Measurements from ENCODE around the gene GPR17. TPM values are rescaled to one million over a fixed set of nuclear protein-coding genes. Genes with fewer than 3 reads are reported as not detected.

The GPR17 gene
- total RNA-seq, 1 donor from 2014 or later: 0.18 TPM

DNA sequence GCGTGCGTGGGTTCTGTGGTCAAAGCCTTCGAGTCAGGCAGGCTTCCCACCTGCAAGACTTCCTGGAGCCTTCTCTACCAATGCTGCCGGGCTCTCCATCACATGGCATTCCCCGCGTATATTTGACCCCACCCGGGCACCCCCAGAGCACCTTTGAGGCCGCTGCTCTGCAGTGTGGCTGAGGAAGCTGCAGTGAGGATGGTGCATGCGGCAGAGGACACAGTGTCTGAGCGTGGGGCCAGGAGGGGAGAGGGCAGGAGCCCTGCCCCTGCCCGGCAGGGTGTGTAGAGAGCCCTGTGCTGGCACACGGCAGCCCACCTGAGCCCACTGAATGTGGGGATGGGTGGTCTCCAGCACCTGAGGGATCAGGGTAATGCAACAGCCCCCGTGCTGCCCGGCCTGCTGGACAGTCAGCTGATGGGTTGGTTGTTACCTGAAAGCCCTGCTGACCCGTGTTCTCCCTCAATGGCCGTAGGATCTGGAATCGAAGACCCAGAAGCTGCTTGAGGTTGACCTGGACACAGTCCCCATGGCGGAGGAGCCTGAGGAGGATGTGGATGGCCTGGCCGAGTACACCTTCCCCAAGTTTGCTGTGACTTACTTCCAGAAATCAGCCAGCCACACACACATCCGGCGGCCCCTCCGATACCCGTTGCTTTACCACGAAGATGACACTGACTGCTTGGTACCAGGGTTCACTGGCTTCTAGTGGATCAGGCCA, 36.8 kb upstream of the GPR17 start:
- H3K4me2 ChIP-seq (ENCODE audit: low read length): no peak overlapping the region
- H3K4me1 Mint-ChIP-seq (ENCODE audit: low read depth, unreplicated experiment): peaks cover 5% of the 10 kb centered on the region
- no peak overlapping the region for H3K9ac ChIP-seq (ENCODE audit: low read length)
- DNase-seq (ENCODE audit: low read depth) (no peak), FAIRE-seq (no peak)
- H3K27ac Mint-ChIP-seq (ENCODE audit: unreplicated experiment): no peak overlapping the region
- H2AFZ ChIP-seq (ENCODE audit: low read depth, low read length): no peak overlapping the region
- H3K9me3 ChIP-seq (ENCODE audit: insufficient read depth, low read depth, low read length): peaks cover 9% of the 10 kb centered on the region
- TF ChIP-seq EZH2 (IDR thresholded peaks at IDR 0.05; ENCODE audit: insufficient read depth, low read length): no peak
- TF ChIP-seq, protein P1, sequence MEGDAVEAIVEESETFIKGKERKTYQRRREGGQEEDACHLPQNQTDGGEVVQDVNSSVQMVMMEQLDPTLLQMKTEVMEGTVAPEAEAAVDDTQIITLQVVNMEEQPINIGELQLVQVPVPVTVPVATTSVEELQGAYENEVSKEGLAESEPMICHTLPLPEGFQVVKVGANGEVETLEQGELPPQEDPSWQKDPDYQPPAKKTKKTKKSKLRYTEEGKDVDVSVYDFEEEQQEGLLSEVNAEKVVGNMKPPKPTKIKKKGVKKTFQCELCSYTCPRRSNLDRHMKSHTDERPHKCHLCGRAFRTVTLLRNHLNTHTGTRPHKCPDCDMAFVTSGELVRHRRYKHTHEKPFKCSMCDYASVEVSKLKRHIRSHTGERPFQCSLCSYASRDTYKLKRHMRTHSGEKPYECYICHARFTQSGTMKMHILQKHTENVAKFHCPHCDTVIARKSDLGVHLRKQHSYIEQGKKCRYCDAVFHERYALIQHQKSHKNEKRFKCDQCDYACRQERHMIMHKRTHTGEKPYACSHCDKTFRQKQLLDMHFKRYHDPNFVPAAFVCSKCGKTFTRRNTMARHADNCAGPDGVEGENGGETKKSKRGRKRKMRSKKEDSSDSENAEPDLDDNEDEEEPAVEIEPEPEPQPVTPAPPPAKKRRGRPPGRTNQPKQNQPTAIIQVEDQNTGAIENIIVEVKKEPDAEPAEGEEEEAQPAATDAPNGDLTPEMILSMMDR (IDR thresholded peaks at IDR 0.05; ENCODE audit: insufficient read depth, low read depth, low read length): no peak
- no peaks in the 10 kb centered on the region for H3K79me2 ChIP-seq (ENCODE audit: insufficient read depth, low read length)
- peaks cover 20% of the 10 kb centered on the region for H3K27me3 Mint-ChIP-seq (ENCODE audit: low read depth, unreplicated experiment)
- H4K20me1 ChIP-seq (ENCODE audit: insufficient read depth, low read length): no peaks in the 10 kb centered on the region
- H3K36me3 Mint-ChIP-seq (ENCODE audit: low read depth, unreplicated experiment): peaks cover 3% of the 10 kb centered on the region
- H3K27me3 ChIP-seq (ENCODE audit: insufficient read depth, low read length): no peaks in the 10 kb centered on the region
- no peak overlapping the region for H3K27ac ChIP-seq (ENCODE audit: low read depth, low read length)
- no peaks in the 10 kb centered on the region for H3K36me3 ChIP-seq (ENCODE audit: insufficient read depth, low read length)
- H3K9me3 Mint-ChIP-seq (ENCODE audit: unreplicated experiment): peaks cover 27% of the 10 kb centered on the region
- H3K4me3 Mint-ChIP-seq (ENCODE audit: unreplicated experiment): no peak overlapping the region
- no peaks in the 10 kb centered on the region for H3K4me1 ChIP-seq (ENCODE audit: insufficient read depth, low read length)
- no peak overlapping the region for H3K4me3 ChIP-seq (ENCODE audit: insufficient read depth, low read depth, low read length)

DNA sequence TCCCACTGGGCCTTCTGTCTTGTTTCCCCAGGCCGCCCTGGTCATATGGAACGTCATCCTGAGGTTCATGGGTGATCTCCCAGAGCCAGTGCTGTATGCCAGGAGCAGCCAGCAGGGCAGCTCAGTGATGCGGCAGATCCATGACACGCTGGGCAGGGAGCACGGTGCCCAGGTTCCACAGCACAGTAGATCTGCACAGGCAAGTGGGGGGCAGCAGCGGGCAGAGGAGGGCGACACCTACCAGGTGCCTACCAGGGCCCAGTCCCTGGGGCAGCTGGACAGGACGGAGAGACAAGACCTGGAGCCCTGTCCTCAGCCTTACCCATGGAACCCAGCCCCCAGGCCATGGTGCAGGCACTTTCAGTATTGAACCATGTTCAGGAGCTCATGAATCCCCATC, 36.1 kb upstream of the GPR17 start:
- no peaks in the 10 kb centered on the region for H3K36me3 ChIP-seq (ENCODE audit: insufficient read depth, low read length)
- Mint-ChIP-seq H3K4me1 (ENCODE audit: low read depth, unreplicated experiment) (peaks cover 9% of the 10 kb centered on the region), H3K27me3 (ENCODE audit: low read depth, unreplicated experiment) (peaks cover 20% of the 10 kb centered on the region), H3K36me3 (ENCODE audit: low read depth, unreplicated experiment) (peaks cover 4% of the 10 kb centered on the region), H3K9me3 (ENCODE audit: unreplicated experiment) (peaks cover 21% of the 10 kb centered on the region), H3K4me3 (ENCODE audit: unreplicated experiment) (no peak overlapping the region), H3K27ac (ENCODE audit: unreplicated experiment) (no peak overlapping the region)
- H3K27me3 ChIP-seq (ENCODE audit: insufficient read depth, low read length): no peaks in the 10 kb centered on the region
- H3K79me2 ChIP-seq (ENCODE audit: insufficient read depth, low read length): no peaks in the 10 kb centered on the region
- peaks cover 9% of the 10 kb centered on the region for H3K9me3 ChIP-seq (ENCODE audit: insufficient read depth, low read depth, low read length)
- TF ChIP-seq, protein P1 (IDR thresholded peaks at IDR 0.05; ENCODE audit: insufficient read depth, low read depth, low read length): no peak
- TF ChIP-seq EZH2 (IDR thresholded peaks at IDR 0.05; ENCODE audit: insufficient read depth, low read length): no peak
- H3K4me3 ChIP-seq (ENCODE audit: insufficient read depth, low read depth, low read length): no peak overlapping the region
- H2AFZ ChIP-seq (ENCODE audit: low read depth, low read length): no peak overlapping the region
- no peaks in the 10 kb centered on the region for H3K4me1 ChIP-seq (ENCODE audit: insufficient read depth, low read length)
- no peak overlapping the region for H3K27ac ChIP-seq (ENCODE audit: low read depth, low read length)
- no peaks in the 10 kb centered on the region for H4K20me1 ChIP-seq (ENCODE audit: insufficient read depth, low read length)
- H3K9ac ChIP-seq (ENCODE audit: low read length): no peak overlapping the region
- no peak overlapping the region for H3K4me2 ChIP-seq (ENCODE audit: low read length)
- DNase-seq (ENCODE audit: low read depth) (no peak), FAIRE-seq (no peak)

DNA sequence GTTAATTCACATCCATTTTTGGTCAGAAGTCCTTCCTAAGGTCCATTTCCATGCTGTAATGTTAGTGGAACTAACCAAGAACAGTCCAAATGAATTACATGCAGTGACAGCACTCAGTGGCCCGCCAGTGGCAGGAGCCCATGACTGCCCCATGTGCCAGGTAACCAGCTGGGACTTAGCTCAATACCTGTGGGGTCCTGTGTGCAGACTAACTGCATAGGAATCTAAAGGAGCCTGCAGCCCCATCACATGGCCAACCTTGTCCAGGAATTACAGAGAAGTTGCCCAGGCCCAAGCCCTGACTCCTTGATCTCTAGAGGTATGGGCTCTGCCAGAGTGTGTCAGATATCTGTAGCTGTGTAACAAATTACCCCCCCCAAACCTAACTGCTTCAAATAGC, 35.4 kb upstream of the GPR17 start:
- Mint-ChIP-seq H3K4me1 (ENCODE audit: low read depth, unreplicated experiment) (peaks cover 12% of the 10 kb centered on the region), H3K27ac (ENCODE audit: unreplicated experiment) (no peak overlapping the region), H3K4me3 (ENCODE audit: unreplicated experiment) (no peak overlapping the region), H3K27me3 (ENCODE audit: low read depth, unreplicated experiment) (peaks cover 20% of the 10 kb centered on the region), H3K9me3 (ENCODE audit: unreplicated experiment) (peaks cover 21% of the 10 kb centered on the region), H3K36me3 (ENCODE audit: low read depth, unreplicated experiment) (peaks cover 2% of the 10 kb centered on the region)
- H3K36me3 ChIP-seq (ENCODE audit: insufficient read depth, low read length): no peaks in the 10 kb centered on the region
- TF ChIP-seq, protein P1 (IDR thresholded peaks at IDR 0.05; ENCODE audit: insufficient read depth, low read depth, low read length): no peak
- TF ChIP-seq EZH2 (IDR thresholded peaks at IDR 0.05; ENCODE audit: insufficient read depth, low read length): no peak
- H3K4me3 ChIP-seq (ENCODE audit: insufficient read depth, low read depth, low read length): no peak overlapping the region
- H3K4me2 ChIP-seq (ENCODE audit: low read length): no peak overlapping the region
- H3K27me3 ChIP-seq (ENCODE audit: insufficient read depth, low read length): no peaks in the 10 kb centered on the region
- H3K4me1 ChIP-seq (ENCODE audit: insufficient read depth, low read length): no peaks in the 10 kb centered on the region
- no peaks in the 10 kb centered on the region for H3K79me2 ChIP-seq (ENCODE audit: insufficient read depth, low read length)
- H2AFZ ChIP-seq (ENCODE audit: low read depth, low read length): no peak overlapping the region
- peaks cover 9% of the 10 kb centered on the region for H3K9me3 ChIP-seq (ENCODE audit: insufficient read depth, low read depth, low read length)
- DNase-seq (ENCODE audit: low read depth): no peak
- no peaks in the 10 kb centered on the region for H4K20me1 ChIP-seq (ENCODE audit: insufficient read depth, low read length)
- H3K27ac ChIP-seq (ENCODE audit: low read depth, low read length): no peak overlapping the region
- no peak overlapping the region for H3K9ac ChIP-seq (ENCODE audit: low read length)
- FAIRE-seq: no peak

Data from astrocyte (in vitro differentiated cells and primary cell).